K562 (cell line): ENCODE measurements around the gene SACM1L. TPM values are rescaled to one million over a fixed set of nuclear protein-coding genes. Genes with fewer than 3 reads are reported as not detected.

Experiments
- ATAC-seq: fragments of 200-7000 bp; cut with Tn5 transposase; 3 replicates; pipeline ENCODE4 v1.9.1; 2020; ENCODE audit warnings: moderate library complexity
- BruUV-seq: library from RNA; stranded (reverse); fragments of 400-500 nt; replicated peaks from 2 replicates; lab custom pipeline; 2021; lab: Mats Ljungman, UMichigan
- CTCF ChIA-PET: fragments of 300-600 bp; formaldehyde crosslinking; extraction: SDS; loops from one replicate; lab custom pipeline; 2021; ENCODE audit warnings: low intra/inter-chr PET ratio; lab: Yijun Ruan, JAX
- POLR2A ChIA-PET: fragments of 300-600, 350-650 bp; sonication (Branson Sonifier 250); formaldehyde crosslinking; extraction: SDS; loops from one replicate; lab custom pipeline; 2021; ENCODE audit warnings: antibody characterized with exemption, inconsistent platforms; lab: Yijun Ruan, JAX
- DNase-seq, 4 experiments: peaks; one replicate each; pipeline versions ENCODE4 v3.0.0 to v3.0.0-alpha.2; 2011 to 2018; ENCODE audit warnings: low spot score in 3 of 4, mixed read lengths in 3 of 4; ENCODE audit errors: extremely low read depth in 1 of 4
- FAIRE-seq: peaks from 2 replicates; lab custom pipeline; 2011; peaks lifted over from hg19 to GRCh38; lab: Jason Lieb, UNC
- H2AFZ ChIP-seq: 2 replicates; pipeline ENCODE4 v1.6.0; 2011; ENCODE audit warnings: low read depth, low read length, control low read depth, inconsistent platforms
- H3K27ac ChIP-seq: fragments of 200-600 bp; 3 replicates; pipeline ENCODE4 v1.8.0; 2011; ENCODE audit warnings: low read depth, mild to moderate bottlenecking, control low read depth, inconsistent platforms, low read length, moderate library complexity, mixed read lengths; ENCODE audit errors: extremely low read depth
- H3K27me3 ChIP-seq, 2 experiments: fragments of 300-600 bp in 1 of 2; 2 replicates in 1 of 2; 3 replicates in 1 of 2; pipeline versions ENCODE4 v1.6.0 to v1.8.0; 2011; ENCODE audit warnings: inconsistent platforms in 2 of 2, low read length in 2 of 2, mild to moderate bottlenecking in 1 of 2, mixed read lengths in 1 of 2, moderate library complexity in 1 of 2; ENCODE audit not compliant: control insufficient read depth in 2 of 2, insufficient read depth in 2 of 2
- H3K36me3 ChIP-seq: fragments of 300-600 bp; 3 replicates; pipeline ENCODE4 v1.8.0; 2011; ENCODE audit warnings: mild to moderate bottlenecking, low read length, inconsistent platforms; ENCODE audit not compliant: control insufficient read depth, insufficient read depth
- H3K4me1 ChIP-seq, 2 experiments: fragments of 200-600 bp in 1 of 2; replicated peaks in 1 of 2; 2 replicates in 1 of 2; 3 replicates in 1 of 2; pipeline versions ENCODE4 v1.5.1 to v1.8.0; 2011; ENCODE audit warnings: inconsistent platforms in 2 of 2, low read length in 2 of 2, mild to moderate bottlenecking in 1 of 2, mixed read lengths in 1 of 2, moderate library complexity in 1 of 2; ENCODE audit not compliant: control insufficient read depth in 2 of 2, insufficient read depth in 2 of 2
- H3K4me2 ChIP-seq: 2 replicates; pipeline ENCODE4 v1.6.1; 2011; ENCODE audit warnings: low read length, control low read depth, inconsistent platforms, mixed read lengths; ENCODE audit not compliant: insufficient read depth
- H3K4me3 ChIP-seq: fragments of 200-600 bp; sonication (generic), shearing (Covaris generic); 2 replicates; pipeline ENCODE4 v1.5.1; 2016; ENCODE audit warnings: control low read depth, inconsistent platforms
- H3K79me2 ChIP-seq: fragments of 200-600 bp; 3 replicates; pipeline ENCODE4 v1.8.0; 2011; ENCODE audit warnings: low read length, inconsistent platforms; ENCODE audit not compliant: control insufficient read depth, insufficient read depth
- H3K9ac ChIP-seq, 2 experiments: 2 replicates each; pipeline versions ENCODE4 v1.6.0 to v1.6.1; 2011; ENCODE audit warnings: low read depth in 2 of 2, low read length in 2 of 2, control low read depth in 1 of 2, inconsistent platforms in 1 of 2, mild to moderate bottlenecking in 1 of 2, mixed read lengths in 1 of 2; ENCODE audit not compliant: insufficient read depth in 1 of 2
- H3K9me1 ChIP-seq: one replicate; pipeline ENCODE4 v1.6.0; 2011; ENCODE audit warnings: inconsistent platforms, mild to moderate bottlenecking, low read length, moderate library complexity; ENCODE audit not compliant: control insufficient read depth, insufficient read depth
- H3K9me3 ChIP-seq: replicated peaks from 2 replicates; pipeline ENCODE4 v1.5.1; 2011; ENCODE audit warnings: low read depth, low read length, inconsistent platforms; ENCODE audit not compliant: control insufficient read depth, insufficient read depth
- H4K20me1 ChIP-seq: replicated peaks from 2 replicates; pipeline ENCODE4 v1.6.1; 2011; ENCODE audit warnings: low read length, inconsistent platforms, mixed read lengths; ENCODE audit not compliant: control insufficient read depth, insufficient read depth
- ARHGAP35 ChIP-seq: fragments of 450-650 bp; IDR thresholded peaks from 2 replicates; pipeline ENCODE4 v1.6.1; 2018; ENCODE audit not compliant: partially characterized antibody
- ARID4B ChIP-seq: sonication (generic); formaldehyde crosslinking; IDR thresholded peaks from 2 replicates; pipeline ENCODE4 v1.8.0; 2022; ENCODE audit warnings: mild to moderate bottlenecking, missing genetic modification reagents
- CREB1 ChIP-seq, 2 experiments: sonication (generic) in 1 of 2; formaldehyde crosslinking in 1 of 2; IDR thresholded peaks; 2 replicates each; pipeline versions ENCODE4 v1.6.1 to v1.8.0; 2012 to 2022; ENCODE audit warnings: inconsistent platforms in 1 of 2, mild to moderate bottlenecking in 1 of 2, missing genetic modification reagents in 1 of 2, moderate library complexity in 1 of 2
- CREM ChIP-seq: IDR thresholded peaks from 2 replicates; pipeline ENCODE4 v1.6.1; 2014; ENCODE audit warnings: antibody characterized with exemption, low read depth
- ELF1 ChIP-seq: fragments of 200-800 bp; sonication (Bioruptor generic); IDR thresholded peaks from 2 replicates; pipeline ENCODE4 v1.6.1; 2016; ENCODE audit warnings: missing genetic modification characterization, missing compliant biosample characterization
- MCM5 ChIP-seq: fragments of 450-650 bp; IDR thresholded peaks from 2 replicates; pipeline ENCODE4 v1.6.1; 2016; ENCODE audit warnings: low read depth
- MTA1 ChIP-seq: fragments of 450-650 bp; IDR thresholded peaks from 2 replicates; pipeline ENCODE4 v1.6.1; 2017; ENCODE audit warnings: borderline replicate concordance
- NFXL1 ChIP-seq: fragments of 450-650 bp; formaldehyde crosslinking; IDR thresholded peaks from 2 replicates; pipeline ENCODE4 v1.4.0; 2021; ENCODE audit warnings: mild to moderate bottlenecking
- POLR2B ChIP-seq: fragments of 450-650 bp; IDR thresholded peaks from 2 replicates; pipeline ENCODE4 v1.6.1; 2018; ENCODE audit warnings: low read depth; ENCODE audit not compliant: partially characterized antibody
- SMARCA5 ChIP-seq: fragments of 450-650 bp; IDR thresholded peaks from 2 replicates; pipeline ENCODE4 v1.6.1; 2016
- U2AF1 ChIP-seq: fragments of 200-400 bp; formaldehyde crosslinking; optimal IDR thresholded peaks from 2 replicates; pipeline ENCODE3; 2017; ENCODE audit warnings: mild to moderate bottlenecking, low read depth, low read length, moderate library complexity
- ZNF764 ChIP-seq: fragments of 250-450 bp; sonication (Bioruptor Pico); IDR thresholded peaks from 2 replicates; pipeline ENCODE4 v1.4.0; 2020; ENCODE audit warnings: low read depth, mild to moderate bottlenecking, moderate library complexity
- WGBS: fragments of 100-300 bp; shearing (Covaris generic); methylation state at CpG from one replicate; pipeline ENCODE4 v1.1.6; 2016; ENCODE audit warnings: low coverage, mixed read lengths; ENCODE audit not compliant: insufficient coverage; ENCODE audit errors: missing lambda C conversion rate; 5-methylcytosine and 5-hydroxymethylcytosine counted together
- in situ Hi-C: fragments of 300-500 bp; cut with MboI; formaldehyde crosslinking; loops from 4 replicates; pipeline ENCODE4 v1.15.0; 2018; ENCODE audit warnings: inconsistent platforms, mixed read lengths
- intact Hi-C: fragments of 100-400 bp; cut with micrococcal nuclease; formaldehyde crosslinking; loops from 2 replicates; pipeline ENCODE4 v1.14.2; 2022
- polyA plus RNA-seq, 8 experiments: library from polyadenylated mRNA; depleted of rRNA in 4 of 8; stranded (reverse) in 5 of 8; unstranded in 3 of 8; fragments of >200 nt; fragmentation: Nextera tagmentation in 2 of 8; fragmentation: Illumina TruSeq in 1 of 8; extraction: Ambion mirVana in 2 of 8; extraction: Trizol in 1 of 8; gene quantifications; 2 replicates each; pipeline versions ENCODE4 v1.2.1 to v1.2.3, GENCODE V29; 2011 to 2014; ENCODE audit warnings: inconsistent platforms in 1 of 8, missing spikeins in 1 of 8
- total RNA-seq, 7 experiments: library from RNA; depleted of rRNA in 6 of 7; stranded (reverse); fragments of >200 nt in 6 of 7; fragmentation: Illumina TruSeq in 2 of 7; extraction: Trizol in 2 of 7; gene quantifications; 2 replicates each; pipeline versions ENCODE4 v1.2.1 to v1.2.3, GENCODE V29; 2011 to 2021; ENCODE audit warnings: low replicate concordance in 1 of 7

The SACM1L gene
- total and polyA plus RNA-seq, 9 of the 15 experiments (the other 6 are each of a cell fraction or from before 2014, with no cell fraction given) = 25.7 to 67.2 (median 40.3) TPM

- Histone ChIP-seq H3K4me2 (no peak overlapping the region), H3K9me1 (no peaks in the 10 kb centered on the region), H3K4me3 (no peak overlapping the region), H3K36me3 (peaks cover 49% of the 10 kb centered on the region), H2AFZ (no peak overlapping the region), H4K20me1 (peaks cover 4% of the 10 kb centered on the region; the same call in 1 of the 2 replicates), H3K9ac (no peak overlapping the region), H3K4me1 (peaks cover 8 to 22% of the 10 kb centered on the region in 2 experiments; a peak in 3 of 5 replicates), H3K79me2 (peaks cover 85% of the 10 kb centered on the region), H3K9me3 (no peaks in the 10 kb centered on the region), H3K27ac (no peak overlapping the region), H3K27me3 (no peaks in the 10 kb centered on the region)
- BruUV-seq = no TSS peak
- CTCF ChIA-PET = no interaction called here
- DNase-seq (no peak), FAIRE-seq (no peak), ATAC-seq (no peak)
- in situ Hi-C loops (no loop called here), intact Hi-C loops (no loop called here)
- POLR2A ChIA-PET = interaction anchor here (2.5 kb wide), 1 partner anchor 11 kb away, joined by 15 read pairs; no protein-coding TSS in a partner anchor
- 87% methylated on average over 3 of the region's 3 CpGs for WGBS
- TF ChIP-seq MCM5 = no peak
- TF ChIP-seq ELF1 (tag) = no peak
These were observed 3.7 kb downstream of the SACM1L start for GRCh38 chr3:45692866-45693265.

GRCh38 chr3:45693941-45694521, 4.8 kb downstream of the SACM1L start:
- peak in 1 of 4 experiments; percentile 27 for DNase-seq
- peaks cover 52% of the 10 kb centered on the region for H3K36me3 ChIP-seq
- H3K9me3 ChIP-seq = no peaks in the 10 kb centered on the region
- H3K27me3 ChIP-seq = no peaks in the 10 kb centered on the region
- H3K4me1 ChIP-seq = peaks cover 8 to 22% of the 10 kb centered on the region in 2 experiments; a peak in 3 of 5 replicates
- FAIRE-seq = no peak
- no peak overlapping the region for H2AFZ ChIP-seq
- ATAC-seq = peak; percentile 13; the same call in 2 of the 3 replicates
- POLR2A ChIA-PET = interaction anchor here (0.5 to 2.5 kb wide), 4 partner anchors 10 to 443 kb away, joined by 3 to 15 read pairs (median 3); no protein-coding TSS in a partner anchor
- no peak overlapping the region for H3K9ac ChIP-seq
- peaks cover 95% of the 10 kb centered on the region for H3K79me2 ChIP-seq
- no peak overlapping the region for H3K4me3 ChIP-seq
- H3K9me1 ChIP-seq = no peaks in the 10 kb centered on the region
- BruUV-seq = no TSS peak
- H3K4me2 ChIP-seq = no peak overlapping the region
- in situ Hi-C loops = no loop called here
- peak overlapping the region; percentile 4; the same call in 1 of the 3 replicates for H3K27ac ChIP-seq
- peaks cover 4% of the 10 kb centered on the region; the same call in 1 of the 2 replicates for H4K20me1 ChIP-seq
- WGBS = 48% methylated on average over 3 of the region's 3 CpGs
- CTCF ChIA-PET = no interaction called here
- intact Hi-C loops = no loop called here
- TF ChIP-seq POLR2B = no peak
- TF ChIP-seq U2AF1 = no peak
- no peak; the same call in 1 of the 2 replicates for TF ChIP-seq CREB1 (IDR thresholded peaks at IDR 0.05)
- no peak for TF ChIP-seq CREB1 (CRISPR knock-in tag; IDR thresholded peaks at IDR 0.05)
- no peak for TF ChIP-seq ARID4B (CRISPR knock-in tag)
- no peak for TF ChIP-seq SMARCA5
- no peak for TF ChIP-seq ARHGAP35
- peak; percentile 79 for TF ChIP-seq CREM
- TF ChIP-seq NFXL1 (CRISPR knock-in tag) = no peak
- TF ChIP-seq MTA1 = peak; percentile 80
- TF ChIP-seq ZNF764 (CRISPR knock-in tag) = no peak
